Hepatocyte (in vitro differentiated cells): ENCODE results near the gene RAB11B. TPM values are rescaled to one million over a fixed set of nuclear protein-coding genes. Genes with fewer than 3 reads are reported as not detected.
"Not testable (repeated sequence)": the region's sequence is repeated elsewhere in the genome, so short reads cannot be mapped to it uniquely, and the experiment has no call there.

Experiments used
- DNase-seq: peaks from one replicate; pipeline ENCODE4 v3.0.0-alpha.2; 2016; ENCODE audit warnings: low spot score
- H2AFZ ChIP-seq: fragments of 200-600 bp; sonication (generic); 2 replicates; pipeline ENCODE4 v1.6.0; 2016; ENCODE audit warnings: antibody characterized with exemption, mild to moderate bottlenecking
- H3K27ac ChIP-seq: fragments of 200-600 bp; sonication (generic); 2 replicates; pipeline ENCODE4 v1.5.1; 2016; ENCODE audit warnings: mild to moderate bottlenecking
- H3K27me3 ChIP-seq: fragments of 200-600 bp; sonication (generic); 2 replicates; pipeline ENCODE4 v1.6.1; 2016
- H3K36me3 ChIP-seq: fragments of 200-600 bp; sonication (generic); replicated peaks from 2 replicates; pipeline ENCODE4 v1.5.1; 2016; ENCODE audit warnings: low read depth; ENCODE audit not compliant: insufficient read depth
- H3K4me1 ChIP-seq: fragments of 200-600 bp; sonication (generic); 2 replicates; pipeline ENCODE4 v1.5.1; 2016; ENCODE audit warnings: mild to moderate bottlenecking, moderate library complexity; ENCODE audit not compliant: insufficient read depth
- H3K4me2 ChIP-seq: fragments of 200-600 bp; sonication (generic); 2 replicates; pipeline ENCODE4 v1.6.0; 2016
- H3K4me3 ChIP-seq: fragments of 200-600 bp; sonication (generic); 2 replicates; pipeline ENCODE4 v1.5.1; 2016; ENCODE audit warnings: mild to moderate bottlenecking
- H3K79me2 ChIP-seq: fragments of 200-600 bp; sonication (generic); 2 replicates; pipeline ENCODE4 v1.6.0; 2017; ENCODE audit warnings: mild to moderate bottlenecking
- H3K9me2 ChIP-seq: fragments of 200-600 bp; sonication (generic); replicated peaks from 2 replicates; pipeline ENCODE4 v1.6.0; 2017; ENCODE audit warnings: mild to moderate bottlenecking; ENCODE audit not compliant: insufficient read depth
- H3K9me3 ChIP-seq: fragments of 200-600 bp; sonication (generic); 2 replicates; pipeline ENCODE4 v1.5.1; 2016; ENCODE audit warnings: low read depth, mild to moderate bottlenecking
- H4K20me1 ChIP-seq: fragments of 200-600 bp; sonication (generic); 2 replicates; pipeline ENCODE4 v1.6.0; 2016; ENCODE audit warnings: mild to moderate bottlenecking; ENCODE audit not compliant: insufficient read depth, poor library complexity, severe bottlenecking
- CTCF ChIP-seq: fragments of 200-600 bp; sonication (generic); IDR thresholded peaks from 2 replicates; pipeline ENCODE4 v1.5.1; 2016; ENCODE audit warnings: antibody characterized with exemption, mild to moderate bottlenecking; ENCODE audit not compliant: poor library complexity
- EZH2 ChIP-seq: fragments of 200-600 bp; sonication (generic); IDR thresholded peaks from 2 replicates; pipeline ENCODE4 v1.6.1; 2016; ENCODE audit warnings: antibody characterized with exemption, mild to moderate bottlenecking, borderline replicate concordance
- EZH2phosphoT487 ChIP-seq: fragments of 200-600 bp; sonication (generic); IDR thresholded peaks from one replicate; pipeline ENCODE4 v1.6.1; 2018; ENCODE audit warnings: antibody characterized with exemption, mild to moderate bottlenecking, low read depth, moderate library complexity; ENCODE audit not compliant: unreplicated experiment, severe bottlenecking
- WGBS: methylation state at CpG from one replicate; pipeline ENCODE4 v1.1.6; 2016; ENCODE audit warnings: low lambda C conversion rate; ENCODE audit errors: missing lambda C conversion rate; 5-methylcytosine and 5-hydroxymethylcytosine counted together
- polyA plus RNA-seq: library from polyadenylated mRNA; unstranded; fragments of >200 nt; fragmentation: Nextera tagmentation; extraction: Ambion mirVana; gene quantifications from 2 replicates; pipeline ENCODE4 v1.2.1, GENCODE V29; 2016
- total RNA-seq: library from RNA; depleted of rRNA; stranded (reverse); fragments of >200 nt; gene quantifications from 2 replicates; pipeline ENCODE4 v1.2.3, GENCODE V29; 2014

The RAB11B gene
- total RNA-seq (30.9 and 47.1 TPM in 2 replicates), polyA plus RNA-seq (174 and 216 TPM in 2 replicates)

GRCh38 chr19:8389891-8390616 lies at the start of gene RAB11B:
TSS of gene RAB11B (plus strand) at chr19:8390360. CDS start at chr19:8390417, 57 bp downstream.
- H3K27me3 ChIP-seq: no peaks in the 10 kb centered on the region
- no peaks in the 10 kb centered on the region for H3K9me2 ChIP-seq
- H3K79me2 ChIP-seq: peaks cover 44% of the 10 kb centered on the region
- peak within 1 kb of the TSS; percentile 67 for H3K4me2 ChIP-seq
- DNase-seq: peak; percentile 100
- H3K4me1 ChIP-seq: peaks cover 5% of the 10 kb centered on the region
- H2AFZ ChIP-seq: peak within 1 kb of the TSS; percentile 48
- TF ChIP-seq EZH2: no peak
- no peak for TF ChIP-seq EZH2phosphoT487
- no peak for TF ChIP-seq CTCF
- peak within 1 kb of the TSS; percentile 61 for H3K4me3 ChIP-seq
- peaks cover 39% of the 10 kb centered on the region for H4K20me1 ChIP-seq
- 2% methylated on average over 55 of the region's 70 CpGs for WGBS
- no peaks in the 10 kb centered on the region for H3K9me3 ChIP-seq
- no peaks in the 10 kb centered on the region for H3K36me3 ChIP-seq
- H3K27ac ChIP-seq: peak within 1 kb of the TSS; percentile 98

- WGBS: 98% methylated on average over 4 of the region's 4 CpGs
- not testable (repeated sequence) for H3K9me3 ChIP-seq, H3K36me3 ChIP-seq, H2AFZ ChIP-seq, H3K79me2 ChIP-seq, DNase-seq, H3K4me3 ChIP-seq, H3K4me1 ChIP-seq, H3K9me2 ChIP-seq, H4K20me1 ChIP-seq, H3K27ac ChIP-seq, H3K4me2 ChIP-seq
- H3K27me3 ChIP-seq: peaks cover 21% of the 10 kb centered on the region
These were observed 48.7 kb upstream of the RAB11B start for GRCh38 chr19:8341504-8341903.

- TF ChIP-seq CTCF: no peak
- no peak for TF ChIP-seq EZH2phosphoT487
- Histone ChIP-seq H3K79me2 (no peaks in the 10 kb centered on the region), H4K20me1 (no peaks in the 10 kb centered on the region), H3K4me2 (peak overlapping the region; percentile 74), H3K9me3 (no peaks in the 10 kb centered on the region), H3K4me1 (no peaks in the 10 kb centered on the region), H2AFZ (no peak overlapping the region), H3K4me3 (no peak overlapping the region), H3K9me2 (no peaks in the 10 kb centered on the region), H3K27me3 (peaks cover 21% of the 10 kb centered on the region), H3K36me3 (no peaks in the 10 kb centered on the region), H3K27ac (no peak overlapping the region)
- 67% methylated on average over 14 of the region's 14 CpGs for WGBS
- no peak for DNase-seq
These were observed 47.9 kb upstream of the RAB11B start for GRCh38 chr19:8342316-8342683.

GRCh38 chr19:8342684-8343482 lies 47.3 kb upstream of the RAB11B start, which contains the start of gene KANK3:
TSS of gene KANK3 (minus strand) at chr19:8343262. CDS start at chr19:8337828, 5,434 bp downstream.
- H2AFZ ChIP-seq: peak within 1 kb of the TSS; percentile 18
- no peaks in the 10 kb centered on the region for H3K36me3 ChIP-seq
- peak within 1 kb of the TSS; percentile 74 for H3K4me2 ChIP-seq
- no peaks in the 10 kb centered on the region for H3K9me2 ChIP-seq
- H3K79me2 ChIP-seq: no peaks in the 10 kb centered on the region
- no peak within 1 kb of the TSS for H3K27ac ChIP-seq
- peaks cover 21% of the 10 kb centered on the region for H3K27me3 ChIP-seq
- WGBS: 16% methylated on average over 31 of the region's 65 CpGs
- no peak within 1 kb of the TSS for H3K4me3 ChIP-seq
- DNase-seq: peak; percentile 94
- TF ChIP-seq EZH2phosphoT487: no peak
- no peak for TF ChIP-seq CTCF
- TF ChIP-seq EZH2: no peak
- H3K4me1 ChIP-seq: no peaks in the 10 kb centered on the region
- no peaks in the 10 kb centered on the region for H3K9me3 ChIP-seq
- H4K20me1 ChIP-seq: no peaks in the 10 kb centered on the region
